Epithelial cell of proximal tubule (primary cell): ENCODE data around the gene NDUFAF8. TPM values are rescaled to one million over a fixed set of nuclear protein-coding genes. Genes with fewer than 3 reads are reported as not detected.

Experiments used
- DNase-seq: peaks from one replicate; pipeline ENCODE4 v3.0.0-alpha.2; 2011; ENCODE audit warnings: low read depth
- H3K4me3 ChIP-seq: 2 replicates; pipeline ENCODE4 v1.5.1; 2011; ENCODE audit warnings: low read depth, mild to moderate bottlenecking, low read length
- CTCF ChIP-seq: conservative IDR thresholded peaks from 2 replicates; pipeline ENCODE4 v1.5.1; 2012; ENCODE audit warnings: low read depth, mild to moderate bottlenecking, low read length
- total RNA-seq: library from RNA; depleted of rRNA; stranded (reverse); fragments of >200 nt; gene quantifications from 2 replicates; pipeline ENCODE4 v1.2.3, GENCODE V29; 2015

Gene NDUFAF8
- total RNA-seq, 1 donor from 2014 or later, result 51.9 TPM

GRCh38 chr17:81231766-81232581, 7.1 kb upstream of the NDUFAF8 start:
- no peak for TF ChIP-seq CTCF
- no peak for DNase-seq
- no peak overlapping the region for H3K4me3 ChIP-seq

- no peak for DNase-seq
- TF ChIP-seq CTCF, result no peak
- no peak overlapping the region for H3K4me3 ChIP-seq
Observed at GRCh38 chr17:81232616-81233241, 6.4 kb upstream of the NDUFAF8 start.

- no peak overlapping the region for H3K4me3 ChIP-seq
- TF ChIP-seq CTCF, result no peak
- DNase-seq, result no peak
Observed at GRCh38 chr17:81233316-81233715, 5.8 kb upstream of the NDUFAF8 start.

DNA sequence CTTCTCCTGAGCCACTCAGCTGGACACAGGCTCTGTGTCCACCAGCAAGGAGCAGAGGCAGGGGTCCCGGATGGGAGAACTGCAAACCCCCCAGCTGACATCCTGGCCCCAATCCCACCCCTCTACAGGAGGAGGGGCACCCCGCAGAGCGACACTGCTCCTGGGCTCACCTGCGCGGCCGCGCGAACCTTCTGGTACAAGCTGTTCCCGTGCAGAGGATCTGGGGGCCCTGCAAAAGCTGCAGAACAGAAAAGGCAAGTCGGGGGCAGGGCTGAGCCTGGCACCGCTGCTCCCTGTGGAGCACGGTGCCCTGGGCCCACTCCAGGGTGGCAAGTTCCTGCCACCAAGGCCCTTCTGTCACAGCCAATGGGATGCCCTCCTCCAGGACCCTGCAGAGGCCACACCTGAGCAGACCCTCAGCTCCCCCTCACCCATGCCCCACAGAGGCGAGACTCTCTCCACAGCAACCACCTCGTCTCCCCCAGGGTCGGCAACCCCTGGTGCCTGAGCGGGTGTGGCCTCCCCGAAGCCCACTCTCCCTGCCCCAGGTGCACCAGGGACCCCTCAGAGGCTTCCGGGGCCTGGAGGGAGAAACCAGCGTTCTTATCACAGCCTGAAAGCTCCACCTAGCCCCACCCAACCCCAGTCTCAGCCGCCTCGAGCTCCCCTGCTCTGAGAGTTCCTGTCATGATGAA, 5.2 kb upstream of the NDUFAF8 start:
- DNase-seq, result no peak
- no peak overlapping the region for H3K4me3 ChIP-seq
- no peak for TF ChIP-seq CTCF

DNA sequence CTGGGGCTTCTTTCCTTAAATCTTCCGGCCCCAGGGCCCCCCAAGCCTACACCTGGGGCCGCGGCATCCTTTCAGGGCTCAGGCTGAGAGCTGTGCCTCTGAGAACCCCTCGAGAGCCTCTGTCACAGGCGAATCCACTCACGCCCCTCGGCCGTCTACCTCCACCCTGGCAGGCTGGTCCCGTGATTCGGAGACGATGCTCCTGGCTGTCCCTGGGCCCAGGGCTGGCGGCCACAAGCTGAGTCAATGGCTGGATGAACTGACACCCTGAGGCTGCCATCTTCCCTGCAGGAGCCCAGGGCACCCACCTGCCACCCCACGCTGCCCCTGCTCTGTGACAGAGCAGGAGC, 4.6 kb upstream of the NDUFAF8 start:
- DNase-seq, result no peak
- H3K4me3 ChIP-seq, result no peak overlapping the region
- TF ChIP-seq CTCF, result no peak

- no peak for TF ChIP-seq CTCF
- DNase-seq, result no peak
- no peak overlapping the region for H3K4me3 ChIP-seq
Observed at GRCh38 chr17:81234940-81235821, 3.9 kb upstream of the NDUFAF8 start.
